ENCODE measurements around the gene LAX1. TPM values are rescaled to one million over a fixed set of nuclear protein-coding genes. Genes with fewer than 3 reads are reported as not detected.

The LAX1 gene
- total and polyA plus RNA-seq, 10 of the 15 experiments (the other 5 are each of a cell fraction or from before 2014, with no cell fraction given): 2.1 to 15.0 (median 9.0) TPM

- Histone ChIP-seq H3K79me2 (ENCODE audit: control insufficient read depth, insufficient read depth, low read length) (peaks cover 2% of the 10 kb centered on the region), H3K4me3 (no peak overlapping the region), H3K36me3 (ENCODE audit: control insufficient read depth in 2 of 2, insufficient read depth in 2 of 2, low read length in 1 of 2) (peaks cover 4 to 39% of the 10 kb centered on the region in 2 experiments), H4K20me1 (ENCODE audit: control insufficient read depth, insufficient read depth) (no peaks in the 10 kb centered on the region), H3K9me3 (replicated peaks; ENCODE audit: control insufficient read depth, insufficient read depth, low read length) (no peaks in the 10 kb centered on the region), H3K4me1 (ENCODE audit: control insufficient read depth, insufficient read depth, low read length) (no peaks in the 10 kb centered on the region), H3K27me3 (replicated peaks in 1 of 2; ENCODE audit: control insufficient read depth in 2 of 2, insufficient read depth in 2 of 2, low read length in 1 of 2) (no peaks in the 10 kb centered on the region), H2AFZ (ENCODE audit: control insufficient read depth, low read depth, low read length) (no peak overlapping the region), H3K27ac (ENCODE audit: control insufficient read depth, insufficient read depth) (no peak overlapping the region), H3K4me2 (ENCODE audit: control insufficient read depth, insufficient read depth) (no peak overlapping the region), H3K9ac (ENCODE audit: control insufficient read depth, insufficient read depth, low read length) (no peak overlapping the region)
- BruUV-seq (replicated peaks): no TSS peak
- 100% methylated on average over 1 of the region's 1 CpG for WGBS (ENCODE audit: insufficient coverage, insufficient replicate concordance, low lambda C conversion rate, missing lambda C conversion rate)
- in situ Hi-C loops (cut with MboI) (no loop called here), intact Hi-C loops (cut with micrococcal nuclease; ENCODE audit: unreplicated experiment) (no loop called here)
- ChIA-PET RAD21 (ENCODE audit: unreplicated experiment) (no interaction called here), CTCF (no interaction called here), SMC1A (ENCODE audit: uncharacterized antibody, unreplicated experiment) (no interaction called here), POLR2A (no interaction called here)
- DNase-seq (ENCODE audit: low read depth, low spot score) (no peak), FAIRE-seq (no peak), ATAC-seq (no peak)
- TF ChIP-seq TARDBP (IDR thresholded peaks at IDR 0.05; ENCODE audit: borderline replicate concordance) (no peak), SP1 (IDR thresholded peaks at IDR 0.05; ENCODE audit: low read depth, low read length) (no peak), MEF2A (IDR thresholded peaks at IDR 0.05; ENCODE audit: insufficient read depth, low read depth, low read length) (no peak), ELK1 (IDR thresholded peaks at IDR 0.05; ENCODE audit: low read depth, low read length) (no peak), CREM (IDR thresholded peaks at IDR 0.05; ENCODE audit: low read depth) (no peak), MXI1 (IDR thresholded peaks at IDR 0.05; ENCODE audit: low read depth, low read length) (no peak), CUX1 (IDR thresholded peaks at IDR 0.05; ENCODE audit: insufficient replicate concordance, low read depth, low read length) (no peak), SMARCA5 (IDR thresholded peaks at IDR 0.05) (no peak), TCF3 (IDR thresholded peaks at IDR 0.05; ENCODE audit: borderline replicate concordance, insufficient read depth, low read depth, low read length) (no peak), ZNF592 (IDR thresholded peaks at IDR 0.05) (no peak), SMC3 (IDR thresholded peaks at IDR 0.05; ENCODE audit: borderline replicate concordance, low read length) (no peak), YY1 (IDR thresholded peaks at IDR 0.05; ENCODE audit: low read depth, low read length) (no peak)
Measured at GRCh38 chr1:203823306-203823705, 58.3 kb downstream of the LAX1 start.

All from GM12878 (cell line).